Neural cell (in vitro differentiated cells): ENCODE results near the gene SMIM22. TPM values are rescaled to one million over a fixed set of nuclear protein-coding genes. Genes with fewer than 3 reads are reported as not detected.

Source experiments
- H2AFZ ChIP-seq: fragments of 200-600, 300-800 bp; sonication (generic), shearing (Covaris generic); 2 replicates; pipeline ENCODE4 v1.6.0; 2014; ENCODE audit warnings: low read depth, mild to moderate bottlenecking, antibody characterized with exemption, low read length, moderate library complexity
- H3F3A ChIP-seq: fragments of 200-600 bp; shearing (Covaris generic); 2 replicates; pipeline ENCODE4 v1.6.1; 2016; ENCODE audit warnings: mild to moderate bottlenecking, moderate library complexity, mixed read lengths, antibody characterized with exemption, low read length; ENCODE audit not compliant: insufficient read depth, poor library complexity, severe bottlenecking
- H3K27ac ChIP-seq: fragments of 200-600, 300-800 bp; sonication (generic), shearing (Covaris generic); 2 replicates; pipeline ENCODE4 v1.5.1; 2014; ENCODE audit warnings: mild to moderate bottlenecking, low read length, moderate library complexity
- H3K27me3 ChIP-seq: fragments of 300-800, 200-600 bp; sonication (generic), shearing (Covaris generic); 2 replicates; pipeline ENCODE4 v1.6.0; 2014; ENCODE audit warnings: mild to moderate bottlenecking, low read depth, low read length, moderate library complexity; ENCODE audit not compliant: insufficient read depth
- H3K36me3 ChIP-seq: fragments of 300-800, 200-600 bp; sonication (generic), shearing (Covaris generic); 2 replicates; pipeline ENCODE4 v1.5.1; 2014; ENCODE audit warnings: mild to moderate bottlenecking, antibody characterized with exemption, low read length, moderate library complexity; ENCODE audit not compliant: insufficient read depth
- H3K4me2 ChIP-seq: fragments of 300-800, 200-600 bp; sonication (generic), shearing (Covaris generic); 2 replicates; pipeline ENCODE4 v1.6.0; 2014; ENCODE audit warnings: mild to moderate bottlenecking, low read length
- H3K4me3 ChIP-seq: fragments of 300-800, 200-600 bp; sonication (generic), shearing (Covaris generic); 2 replicates; pipeline ENCODE4 v1.5.1; 2014; ENCODE audit warnings: mild to moderate bottlenecking, low read length, moderate library complexity
- H3K79me2 ChIP-seq: fragments of 200-600 bp; shearing (Covaris generic); replicated peaks from 2 replicates; pipeline ENCODE4 v1.6.0; 2014; ENCODE audit warnings: mild to moderate bottlenecking, low read length, moderate library complexity; ENCODE audit not compliant: insufficient read depth
- H3K9ac ChIP-seq: fragments of 300-800, 200-600 bp; sonication (generic), shearing (Covaris generic); 2 replicates; pipeline ENCODE4 v1.6.1; 2016; ENCODE audit warnings: mild to moderate bottlenecking, low read length, mixed read lengths
- H3K9me2 ChIP-seq: fragments of 200-600 bp; shearing (Covaris generic); 2 replicates; pipeline ENCODE4 v1.6.1; 2016; ENCODE audit warnings: mild to moderate bottlenecking, low read length, mixed read lengths; ENCODE audit not compliant: insufficient read depth
- H3K9me3 ChIP-seq: fragments of 200-600, 300-800 bp; sonication (generic), shearing (Covaris generic); 2 replicates; pipeline ENCODE4 v1.6.1; 2016; ENCODE audit warnings: mild to moderate bottlenecking, mixed run types, low read length, moderate library complexity, mixed read lengths
- H4K20me1 ChIP-seq: fragments of 200-600 bp; shearing (Covaris generic); 2 replicates; pipeline ENCODE4 v1.6.1; 2016; ENCODE audit warnings: mild to moderate bottlenecking, mixed run types; ENCODE audit not compliant: insufficient read depth
- EP300 ChIP-seq: fragments of 450-650 bp; conservative IDR thresholded peaks from 2 replicates; pipeline ENCODE4 v1.6.1; 2014; ENCODE audit warnings: antibody characterized with exemption, mild to moderate bottlenecking, moderate library complexity; ENCODE audit not compliant: poor library complexity, severe bottlenecking
- EZH2 ChIP-seq: fragments of 200-600, 300-800 bp; shearing (Covaris generic), sonication (generic); IDR thresholded peaks from 2 replicates; pipeline ENCODE4 v1.6.1; 2014; ENCODE audit warnings: antibody characterized with exemption, low read length, borderline replicate concordance, mild to moderate bottlenecking; ENCODE audit not compliant: insufficient read depth, poor library complexity, severe bottlenecking
- MXI1 ChIP-seq: fragments of 450-650 bp; conservative IDR thresholded peaks from 2 replicates; pipeline ENCODE4 v1.6.1; 2014; ENCODE audit warnings: antibody characterized with exemption, mild to moderate bottlenecking; ENCODE audit not compliant: poor library complexity, severe bottlenecking
- POLR2AphosphoS5 ChIP-seq: IDR thresholded peaks from 2 replicates; pipeline ENCODE4 v1.6.1; 2012
- RAD21 ChIP-seq: fragments of 450-650 bp; conservative IDR thresholded peaks from 2 replicates; pipeline ENCODE4 v1.6.1; 2014; ENCODE audit warnings: antibody characterized with exemption, mild to moderate bottlenecking, moderate library complexity
- SMC3 ChIP-seq: fragments of 450-650 bp; conservative IDR thresholded peaks from 2 replicates; pipeline ENCODE4 v1.6.1; 2014; ENCODE audit warnings: antibody characterized with exemption, mild to moderate bottlenecking, moderate library complexity; ENCODE audit not compliant: poor library complexity
- TAF1 ChIP-seq: IDR thresholded peaks from 2 replicates; pipeline ENCODE4 v1.6.1; 2012; ENCODE audit warnings: low read depth
- polyA plus RNA-seq: library from polyadenylated mRNA; depleted of rRNA; stranded (reverse); fragments of >200 nt; gene quantifications from 2 replicates; pipeline ENCODE4 v1.2.3, GENCODE V29; 2014
- TF ChIP-seq, protein P1 (sequence below): IDR thresholded peaks from 2 replicates; pipeline ENCODE4 v1.6.1; 2012; ENCODE audit warnings: borderline replicate concordance
- TF ChIP-seq, protein P2 (sequence below): fragments of 450-650 bp; IDR thresholded peaks from 2 replicates; pipeline ENCODE4 v1.5.1; 2014; ENCODE audit warnings: antibody characterized with exemption, mild to moderate bottlenecking, moderate library complexity; ENCODE audit not compliant: poor library complexity, severe bottlenecking

SMIM22 gene
- polyA plus RNA-seq, 1 donor from 2014 or later = not detected

DNA sequence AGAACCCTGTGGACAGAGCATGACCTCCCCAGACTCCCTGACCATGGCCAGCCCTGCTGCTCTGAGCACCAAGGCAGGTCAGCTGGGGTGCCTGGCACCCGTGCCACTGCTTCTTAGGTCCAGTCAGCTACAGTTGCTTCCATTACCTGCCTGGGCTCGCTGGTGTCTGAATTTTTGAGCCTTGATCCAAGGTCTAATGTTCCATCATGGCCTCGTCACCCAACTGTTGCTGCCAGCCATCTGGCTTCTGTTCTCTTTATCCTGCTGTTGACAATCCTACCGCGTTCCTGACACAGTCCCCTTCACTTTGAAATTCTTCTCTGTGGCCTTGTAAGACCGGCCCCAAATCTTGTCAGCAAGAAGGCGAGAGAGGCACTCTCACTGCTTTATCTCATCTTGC is 35.2 kb downstream of the SMIM22 start:
- Histone ChIP-seq H3K27ac (no peak overlapping the region), H3K36me3 (no peaks in the 10 kb centered on the region), H3K9me2 (no peaks in the 10 kb centered on the region)

DNA sequence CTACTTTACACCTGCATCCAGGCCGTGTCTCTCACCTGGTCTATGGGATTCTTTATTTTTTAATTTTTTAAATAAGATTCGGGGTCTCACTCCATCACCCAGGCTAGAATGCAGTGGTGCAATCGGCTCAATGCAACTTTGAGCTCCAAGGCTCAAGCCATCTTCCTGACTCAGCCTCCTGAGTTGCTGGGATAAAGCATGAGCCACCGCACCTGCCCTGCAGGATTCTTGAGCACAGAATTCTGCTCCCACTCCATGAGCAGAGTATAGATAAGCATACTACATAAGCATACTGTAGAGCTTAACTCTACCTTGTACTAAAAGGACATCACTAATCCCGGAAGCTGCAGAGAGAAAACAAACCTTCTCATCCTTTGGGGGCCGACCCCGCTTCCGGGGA is 36.4 kb downstream of the SMIM22 start:
- Histone ChIP-seq H3K27me3 (no peaks in the 10 kb centered on the region), H3K9me2 (no peaks in the 10 kb centered on the region), H3K27ac (no peak overlapping the region), H3K4me2 (no peak overlapping the region), H3K4me3 (no peak overlapping the region), H4K20me1 (no peaks in the 10 kb centered on the region), H3K36me3 (no peaks in the 10 kb centered on the region), H3K9ac (no peak overlapping the region), H3K9me3 (no peaks in the 10 kb centered on the region), H3K79me2 (no peaks in the 10 kb centered on the region), H3F3A (no peaks in the 10 kb centered on the region), H2AFZ (no peak overlapping the region)
- TF ChIP-seq, protein P1, sequence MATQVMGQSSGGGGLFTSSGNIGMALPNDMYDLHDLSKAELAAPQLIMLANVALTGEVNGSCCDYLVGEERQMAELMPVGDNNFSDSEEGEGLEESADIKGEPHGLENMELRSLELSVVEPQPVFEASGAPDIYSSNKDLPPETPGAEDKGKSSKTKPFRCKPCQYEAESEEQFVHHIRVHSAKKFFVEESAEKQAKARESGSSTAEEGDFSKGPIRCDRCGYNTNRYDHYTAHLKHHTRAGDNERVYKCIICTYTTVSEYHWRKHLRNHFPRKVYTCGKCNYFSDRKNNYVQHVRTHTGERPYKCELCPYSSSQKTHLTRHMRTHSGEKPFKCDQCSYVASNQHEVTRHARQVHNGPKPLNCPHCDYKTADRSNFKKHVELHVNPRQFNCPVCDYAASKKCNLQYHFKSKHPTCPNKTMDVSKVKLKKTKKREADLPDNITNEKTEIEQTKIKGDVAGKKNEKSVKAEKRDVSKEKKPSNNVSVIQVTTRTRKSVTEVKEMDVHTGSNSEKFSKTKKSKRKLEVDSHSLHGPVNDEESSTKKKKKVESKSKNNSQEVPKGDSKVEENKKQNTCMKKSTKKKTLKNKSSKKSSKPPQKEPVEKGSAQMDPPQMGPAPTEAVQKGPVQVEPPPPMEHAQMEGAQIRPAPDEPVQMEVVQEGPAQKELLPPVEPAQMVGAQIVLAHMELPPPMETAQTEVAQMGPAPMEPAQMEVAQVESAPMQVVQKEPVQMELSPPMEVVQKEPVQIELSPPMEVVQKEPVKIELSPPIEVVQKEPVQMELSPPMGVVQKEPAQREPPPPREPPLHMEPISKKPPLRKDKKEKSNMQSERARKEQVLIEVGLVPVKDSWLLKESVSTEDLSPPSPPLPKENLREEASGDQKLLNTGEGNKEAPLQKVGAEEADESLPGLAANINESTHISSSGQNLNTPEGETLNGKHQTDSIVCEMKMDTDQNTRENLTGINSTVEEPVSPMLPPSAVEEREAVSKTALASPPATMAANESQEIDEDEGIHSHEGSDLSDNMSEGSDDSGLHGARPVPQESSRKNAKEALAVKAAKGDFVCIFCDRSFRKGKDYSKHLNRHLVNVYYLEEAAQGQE = no peak
- TF ChIP-seq TAF1 = no peak
- TF ChIP-seq SMC3 = no peak
- TF ChIP-seq POLR2AphosphoS5 = no peak
- no peak for TF ChIP-seq RAD21
- TF ChIP-seq EZH2 = no peak
- TF ChIP-seq, protein P2, sequence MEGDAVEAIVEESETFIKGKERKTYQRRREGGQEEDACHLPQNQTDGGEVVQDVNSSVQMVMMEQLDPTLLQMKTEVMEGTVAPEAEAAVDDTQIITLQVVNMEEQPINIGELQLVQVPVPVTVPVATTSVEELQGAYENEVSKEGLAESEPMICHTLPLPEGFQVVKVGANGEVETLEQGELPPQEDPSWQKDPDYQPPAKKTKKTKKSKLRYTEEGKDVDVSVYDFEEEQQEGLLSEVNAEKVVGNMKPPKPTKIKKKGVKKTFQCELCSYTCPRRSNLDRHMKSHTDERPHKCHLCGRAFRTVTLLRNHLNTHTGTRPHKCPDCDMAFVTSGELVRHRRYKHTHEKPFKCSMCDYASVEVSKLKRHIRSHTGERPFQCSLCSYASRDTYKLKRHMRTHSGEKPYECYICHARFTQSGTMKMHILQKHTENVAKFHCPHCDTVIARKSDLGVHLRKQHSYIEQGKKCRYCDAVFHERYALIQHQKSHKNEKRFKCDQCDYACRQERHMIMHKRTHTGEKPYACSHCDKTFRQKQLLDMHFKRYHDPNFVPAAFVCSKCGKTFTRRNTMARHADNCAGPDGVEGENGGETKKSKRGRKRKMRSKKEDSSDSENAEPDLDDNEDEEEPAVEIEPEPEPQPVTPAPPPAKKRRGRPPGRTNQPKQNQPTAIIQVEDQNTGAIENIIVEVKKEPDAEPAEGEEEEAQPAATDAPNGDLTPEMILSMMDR = no peak
- TF ChIP-seq EP300 = no peak
- TF ChIP-seq MXI1 = no peak

More for the DNA sequence above, 35.2 kb downstream of the SMIM22 start:
- Histone ChIP-seq H3K9ac (no peak overlapping the region), H3K9me3 (no peaks in the 10 kb centered on the region), H3K4me3 (no peak overlapping the region), H3K4me2 (no peak overlapping the region), H2AFZ (no peak overlapping the region), H3F3A (no peaks in the 10 kb centered on the region), H3K27me3 (no peaks in the 10 kb centered on the region), H4K20me1 (no peaks in the 10 kb centered on the region), H3K79me2 (no peaks in the 10 kb centered on the region)
- TF ChIP-seq, protein P1 = no peak
- TF ChIP-seq RAD21 (no peak), SMC3 (no peak), EZH2 (no peak), TAF1 (no peak), EP300 (no peak), POLR2AphosphoS5 (no peak), MXI1 (no peak)
- TF ChIP-seq, protein P2 = no peak
